Measurements from ENCODE around the gene SPAG16.

SPAG16 gene

GRCh38 chr2:213296270-213296669 is 12.0 kb downstream of the SPAG16 start (continued):
- TF ChIP-seq POU6F1 (CRISPR knock-in tag; IDR thresholded peaks at IDR 0.05; ENCODE audit: borderline replicate concordance, low read depth) (no peak), CSDC2 (CRISPR knock-in tag; IDR thresholded peaks at IDR 0.05) (no peak), GLIS3 (CRISPR knock-in tag; IDR thresholded peaks at IDR 0.05) (no peak), ZC3H10 (CRISPR knock-in tag; IDR thresholded peaks at IDR 0.05) (no peak), ZNF70 (CRISPR knock-in tag; IDR thresholded peaks at IDR 0.05) (no peak), BACH2 (CRISPR knock-in tag; IDR thresholded peaks at IDR 0.05; ENCODE audit: borderline replicate concordance) (no peak), ISL1 (CRISPR knock-in tag; IDR thresholded peaks at IDR 0.05) (no peak)

- ATAC-seq = peak; percentile 72
- no peak for TF ChIP-seq PATZ1 (CRISPR knock-in tag; IDR thresholded peaks at IDR 0.05; ENCODE audit: borderline replicate concordance)
- no peak for TF ChIP-seq CSRNP3 (CRISPR knock-in tag; IDR thresholded peaks at IDR 0.05)
- TF ChIP-seq, protein P1, sequence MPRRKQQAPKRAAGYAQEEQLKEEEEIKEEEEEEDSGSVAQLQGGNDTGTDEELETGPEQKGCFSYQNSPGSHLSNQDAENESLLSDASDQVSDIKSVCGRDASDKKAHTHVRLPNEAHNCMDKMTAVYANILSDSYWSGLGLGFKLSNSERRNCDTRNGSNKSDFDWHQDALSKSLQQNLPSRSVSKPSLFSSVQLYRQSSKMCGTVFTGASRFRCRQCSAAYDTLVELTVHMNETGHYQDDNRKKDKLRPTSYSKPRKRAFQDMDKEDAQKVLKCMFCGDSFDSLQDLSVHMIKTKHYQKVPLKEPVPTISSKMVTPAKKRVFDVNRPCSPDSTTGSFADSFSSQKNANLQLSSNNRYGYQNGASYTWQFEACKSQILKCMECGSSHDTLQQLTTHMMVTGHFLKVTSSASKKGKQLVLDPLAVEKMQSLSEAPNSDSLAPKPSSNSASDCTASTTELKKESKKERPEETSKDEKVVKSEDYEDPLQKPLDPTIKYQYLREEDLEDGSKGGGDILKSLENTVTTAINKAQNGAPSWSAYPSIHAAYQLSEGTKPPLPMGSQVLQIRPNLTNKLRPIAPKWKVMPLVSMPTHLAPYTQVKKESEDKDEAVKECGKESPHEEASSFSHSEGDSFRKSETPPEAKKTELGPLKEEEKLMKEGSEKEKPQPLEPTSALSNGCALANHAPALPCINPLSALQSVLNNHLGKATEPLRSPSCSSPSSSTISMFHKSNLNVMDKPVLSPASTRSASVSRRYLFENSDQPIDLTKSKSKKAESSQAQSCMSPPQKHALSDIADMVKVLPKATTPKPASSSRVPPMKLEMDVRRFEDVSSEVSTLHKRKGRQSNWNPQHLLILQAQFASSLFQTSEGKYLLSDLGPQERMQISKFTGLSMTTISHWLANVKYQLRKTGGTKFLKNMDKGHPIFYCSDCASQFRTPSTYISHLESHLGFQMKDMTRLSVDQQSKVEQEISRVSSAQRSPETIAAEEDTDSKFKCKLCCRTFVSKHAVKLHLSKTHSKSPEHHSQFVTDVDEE (CRISPR knock-in tag; IDR thresholded peaks at IDR 0.05) = no peak
- TF ChIP-seq POU6F1 (CRISPR knock-in tag; IDR thresholded peaks at IDR 0.05; ENCODE audit: borderline replicate concordance, low read depth) = no peak
These were observed 22.2 kb downstream of the SPAG16 start for GRCh38 chr2:213306316-213306942.

DNA sequence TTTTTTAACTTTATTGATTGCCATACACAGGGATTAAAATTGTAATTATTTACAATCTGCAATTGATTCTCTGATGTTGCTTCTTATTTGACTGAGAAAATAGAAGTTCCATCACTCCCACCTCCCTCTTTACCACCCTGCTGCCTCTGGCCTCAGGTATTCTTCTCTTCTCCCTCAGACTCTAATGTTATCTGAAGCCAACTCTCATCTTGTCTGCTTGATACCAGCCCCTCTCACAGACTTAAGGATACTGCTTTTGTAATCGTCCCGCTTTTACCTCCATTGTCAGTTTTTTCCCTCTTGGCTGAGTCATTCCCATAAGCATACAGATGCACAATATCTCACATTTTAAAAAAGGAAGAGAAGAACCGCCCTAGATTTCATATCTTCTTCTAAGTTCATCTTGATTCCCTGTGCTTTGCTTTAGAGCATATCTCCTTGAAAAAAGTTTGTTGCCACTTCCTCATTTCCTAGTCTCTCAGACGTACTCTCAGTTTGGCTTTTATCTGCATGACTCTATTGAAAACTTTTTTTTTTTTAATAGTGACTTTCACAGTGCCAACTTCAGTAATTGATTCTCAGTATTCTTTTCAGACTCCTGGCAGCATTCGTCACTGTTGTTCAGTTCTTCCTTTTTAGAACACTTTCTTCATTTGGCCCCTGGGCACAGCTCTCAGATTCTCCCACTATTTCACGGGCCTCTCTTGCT is 31.1 kb downstream of the SPAG16 start:
- no peak for ATAC-seq
- TF ChIP-seq ESRRG (CRISPR knock-in tag; IDR thresholded peaks at IDR 0.05) (no peak), RARB (CRISPR knock-in tag; IDR thresholded peaks at IDR 0.05) (no peak)

GRCh38 chr2:213316001-213316735 is 31.9 kb downstream of the SPAG16 start:
- peak; percentile 56 for ATAC-seq
- TF ChIP-seq ZNF8 (CRISPR knock-in tag; IDR thresholded peaks at IDR 0.05) (no peak), TOX (CRISPR knock-in tag; IDR thresholded peaks at IDR 0.05; ENCODE audit: borderline replicate concordance) (no peak), POU6F1 (CRISPR knock-in tag; IDR thresholded peaks at IDR 0.05; ENCODE audit: borderline replicate concordance, low read depth) (no peak), GLIS3 (CRISPR knock-in tag; IDR thresholded peaks at IDR 0.05) (no peak), ARNTL (CRISPR knock-in tag; IDR thresholded peaks at IDR 0.05; ENCODE audit: borderline replicate concordance, low read depth) (no peak)
- TF ChIP-seq, protein P2, sequence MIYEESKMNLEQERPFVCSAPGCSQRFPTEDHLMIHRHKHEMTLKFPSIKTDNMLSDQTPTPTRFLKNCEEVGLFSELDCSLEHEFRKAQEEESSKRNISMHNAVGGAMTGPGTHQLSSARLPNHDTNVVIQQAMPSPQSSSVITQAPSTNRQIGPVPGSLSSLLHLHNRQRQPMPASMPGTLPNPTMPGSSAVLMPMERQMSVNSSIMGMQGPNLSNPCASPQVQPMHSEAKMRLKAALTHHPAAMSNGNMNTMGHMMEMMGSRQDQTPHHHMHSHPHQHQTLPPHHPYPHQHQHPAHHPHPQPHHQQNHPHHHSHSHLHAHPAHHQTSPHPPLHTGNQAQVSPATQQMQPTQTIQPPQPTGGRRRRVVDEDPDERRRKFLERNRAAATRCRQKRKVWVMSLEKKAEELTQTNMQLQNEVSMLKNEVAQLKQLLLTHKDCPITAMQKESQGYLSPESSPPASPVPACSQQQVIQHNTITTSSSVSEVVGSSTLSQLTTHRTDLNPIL (CRISPR knock-in tag; IDR thresholded peaks at IDR 0.05; ENCODE audit: low read depth) = no peak
